K562 (cell line): ENCODE data around the gene TENT4B. TPM values are rescaled to one million over a fixed set of nuclear protein-coding genes. Genes with fewer than 3 reads are reported as not detected.

Source experiments
- ATAC-seq: fragments of 200-7000 bp; cut with Tn5 transposase; 3 replicates; pipeline ENCODE4 v1.9.1; 2020; ENCODE audit warnings: moderate library complexity
- BruUV-seq: library from RNA; stranded (reverse); fragments of 400-500 nt; replicated peaks from 2 replicates; lab custom pipeline; 2021; lab: Mats Ljungman, UMichigan
- CTCF ChIA-PET: fragments of 300-600 bp; formaldehyde crosslinking; extraction: SDS; loops from one replicate; lab custom pipeline; 2021; ENCODE audit warnings: low intra/inter-chr PET ratio; lab: Yijun Ruan, JAX
- POLR2A ChIA-PET: fragments of 300-600, 350-650 bp; sonication (Branson Sonifier 250); formaldehyde crosslinking; extraction: SDS; loops from one replicate; lab custom pipeline; 2021; ENCODE audit warnings: antibody characterized with exemption, inconsistent platforms; lab: Yijun Ruan, JAX
- DNase-seq, 4 experiments: peaks; one replicate each; pipeline versions ENCODE4 v3.0.0 to v3.0.0-alpha.2; 2011 to 2018; ENCODE audit warnings: low spot score in 3 of 4, mixed read lengths in 3 of 4; ENCODE audit errors: extremely low read depth in 1 of 4
- FAIRE-seq: peaks from 2 replicates; lab custom pipeline; 2011; peaks lifted over from hg19 to GRCh38; lab: Jason Lieb, UNC
- H2AFZ ChIP-seq: 2 replicates; pipeline ENCODE4 v1.6.0; 2011; ENCODE audit warnings: low read depth, low read length, control low read depth, inconsistent platforms
- H3K27ac ChIP-seq: fragments of 200-600 bp; 3 replicates; pipeline ENCODE4 v1.8.0; 2011; ENCODE audit warnings: low read depth, mild to moderate bottlenecking, control low read depth, inconsistent platforms, low read length, moderate library complexity, mixed read lengths; ENCODE audit errors: extremely low read depth
- H3K27me3 ChIP-seq, 2 experiments: fragments of 300-600 bp in 1 of 2; 2 replicates in 1 of 2; 3 replicates in 1 of 2; pipeline versions ENCODE4 v1.6.0 to v1.8.0; 2011; ENCODE audit warnings: inconsistent platforms in 2 of 2, low read length in 2 of 2, mild to moderate bottlenecking in 1 of 2, mixed read lengths in 1 of 2, moderate library complexity in 1 of 2; ENCODE audit not compliant: control insufficient read depth in 2 of 2, insufficient read depth in 2 of 2
- H3K36me3 ChIP-seq: fragments of 300-600 bp; 3 replicates; pipeline ENCODE4 v1.8.0; 2011; ENCODE audit warnings: mild to moderate bottlenecking, low read length, inconsistent platforms; ENCODE audit not compliant: control insufficient read depth, insufficient read depth
- H3K4me1 ChIP-seq, 2 experiments: fragments of 200-600 bp in 1 of 2; replicated peaks in 1 of 2; 2 replicates in 1 of 2; 3 replicates in 1 of 2; pipeline versions ENCODE4 v1.5.1 to v1.8.0; 2011; ENCODE audit warnings: inconsistent platforms in 2 of 2, low read length in 2 of 2, mild to moderate bottlenecking in 1 of 2, mixed read lengths in 1 of 2, moderate library complexity in 1 of 2; ENCODE audit not compliant: control insufficient read depth in 2 of 2, insufficient read depth in 2 of 2
- H3K4me2 ChIP-seq: 2 replicates; pipeline ENCODE4 v1.6.1; 2011; ENCODE audit warnings: low read length, control low read depth, inconsistent platforms, mixed read lengths; ENCODE audit not compliant: insufficient read depth
- H3K4me3 ChIP-seq: fragments of 200-600 bp; sonication (generic), shearing (Covaris generic); 2 replicates; pipeline ENCODE4 v1.5.1; 2016; ENCODE audit warnings: control low read depth, inconsistent platforms
- H3K79me2 ChIP-seq: fragments of 200-600 bp; 3 replicates; pipeline ENCODE4 v1.8.0; 2011; ENCODE audit warnings: low read length, inconsistent platforms; ENCODE audit not compliant: control insufficient read depth, insufficient read depth
- H3K9ac ChIP-seq, 2 experiments: 2 replicates each; pipeline versions ENCODE4 v1.6.0 to v1.6.1; 2011; ENCODE audit warnings: low read depth in 2 of 2, low read length in 2 of 2, control low read depth in 1 of 2, inconsistent platforms in 1 of 2, mild to moderate bottlenecking in 1 of 2, mixed read lengths in 1 of 2; ENCODE audit not compliant: insufficient read depth in 1 of 2
- H3K9me1 ChIP-seq: one replicate; pipeline ENCODE4 v1.6.0; 2011; ENCODE audit warnings: inconsistent platforms, mild to moderate bottlenecking, low read length, moderate library complexity; ENCODE audit not compliant: control insufficient read depth, insufficient read depth
- H3K9me3 ChIP-seq: replicated peaks from 2 replicates; pipeline ENCODE4 v1.5.1; 2011; ENCODE audit warnings: low read depth, low read length, inconsistent platforms; ENCODE audit not compliant: control insufficient read depth, insufficient read depth
- H4K20me1 ChIP-seq: replicated peaks from 2 replicates; pipeline ENCODE4 v1.6.1; 2011; ENCODE audit warnings: low read length, inconsistent platforms, mixed read lengths; ENCODE audit not compliant: control insufficient read depth, insufficient read depth
- HNRNPLL ChIP-seq: fragments of 200-400 bp; formaldehyde crosslinking; IDR thresholded peaks from 2 replicates; pipeline ENCODE4 v1.6.1; 2017; ENCODE audit warnings: low read length, low read depth, mild to moderate bottlenecking; ENCODE audit not compliant: poor library complexity, severe bottlenecking
- MEF2A ChIP-seq: IDR thresholded peaks from 2 replicates; pipeline ENCODE4 v1.6.1; 2011; ENCODE audit warnings: low read depth, mild to moderate bottlenecking, low read length, moderate library complexity; ENCODE audit not compliant: control insufficient read depth
- NCOA6 ChIP-seq: fragments of 450-650 bp; IDR thresholded peaks from 2 replicates; pipeline ENCODE4 v1.6.1; 2017; ENCODE audit warnings: mild to moderate bottlenecking
- NRF1 ChIP-seq, 2 experiments: fragments of 450-650 bp; IDR thresholded peaks in 1 of 2; conservative IDR thresholded peaks in 1 of 2; 2 replicates each; pipeline ENCODE4 v1.6.1; 2014; ENCODE audit warnings: mild to moderate bottlenecking in 2 of 2
- POLR2H ChIP-seq: IDR thresholded peaks from 2 replicates; pipeline ENCODE4 v1.6.1; 2016; ENCODE audit warnings: missing genetic modification characterization, low read depth, mild to moderate bottlenecking, control low read depth, missing compliant biosample characterization, moderate library complexity
- SAFB ChIP-seq: fragments of 200-400 bp; formaldehyde crosslinking; IDR thresholded peaks from 2 replicates; pipeline ENCODE4 v1.6.1; 2017; ENCODE audit warnings: low read depth, low read length, borderline replicate concordance
- ZNF197 ChIP-seq: fragments of 200-800 bp; sonication (Bioruptor generic); IDR thresholded peaks from 2 replicates; pipeline ENCODE4 v1.6.1; 2016; ENCODE audit warnings: low read depth, missing genetic modification characterization, missing compliant biosample characterization
- ZNF583 ChIP-seq: fragments of 250-450 bp; sonication (Bioruptor Pico); IDR thresholded peaks from 2 replicates; pipeline ENCODE4 v1.4.0; 2020
- ZNF778 ChIP-seq: fragments of 450-650 bp; formaldehyde crosslinking; IDR thresholded peaks from 2 replicates; pipeline ENCODE4 v1.4.0; 2020; ENCODE audit warnings: mild to moderate bottlenecking, moderate library complexity
- WGBS: fragments of 100-300 bp; shearing (Covaris generic); methylation state at CpG from one replicate; pipeline ENCODE4 v1.1.6; 2016; ENCODE audit warnings: low coverage, mixed read lengths; ENCODE audit not compliant: insufficient coverage; ENCODE audit errors: missing lambda C conversion rate; 5-methylcytosine and 5-hydroxymethylcytosine counted together
- in situ Hi-C: fragments of 300-500 bp; cut with MboI; formaldehyde crosslinking; loops from 4 replicates; pipeline ENCODE4 v1.15.0; 2018; ENCODE audit warnings: inconsistent platforms, mixed read lengths
- intact Hi-C: fragments of 100-400 bp; cut with micrococcal nuclease; formaldehyde crosslinking; loops from 2 replicates; pipeline ENCODE4 v1.14.2; 2022
- polyA plus RNA-seq, 8 experiments: library from polyadenylated mRNA; depleted of rRNA in 4 of 8; stranded (reverse) in 5 of 8; unstranded in 3 of 8; fragments of >200 nt; fragmentation: Nextera tagmentation in 2 of 8; fragmentation: Illumina TruSeq in 1 of 8; extraction: Ambion mirVana in 2 of 8; extraction: Trizol in 1 of 8; gene quantifications; 2 replicates each; pipeline versions ENCODE4 v1.2.1 to v1.2.3, GENCODE V29; 2011 to 2014; ENCODE audit warnings: inconsistent platforms in 1 of 8, missing spikeins in 1 of 8
- total RNA-seq, 7 experiments: library from RNA; depleted of rRNA in 6 of 7; stranded (reverse); fragments of >200 nt in 6 of 7; fragmentation: Illumina TruSeq in 2 of 7; extraction: Trizol in 2 of 7; gene quantifications; 2 replicates each; pipeline versions ENCODE4 v1.2.1 to v1.2.3, GENCODE V29; 2011 to 2021; ENCODE audit warnings: low replicate concordance in 1 of 7
- TF ChIP-seq, protein P1 (sequence below): sonication (generic); formaldehyde crosslinking; IDR thresholded peaks from 2 replicates; pipeline ENCODE4 v1.8.0; 2022; ENCODE audit warnings: mild to moderate bottlenecking, missing genetic modification reagents
- TF ChIP-seq, protein P2 (sequence below), 2 experiments: fragments of 450-650 bp; IDR thresholded peaks; 2 replicates each; pipeline ENCODE4 v1.6.1; 2018; ENCODE audit warnings: mild to moderate bottlenecking in 2 of 2, low read depth in 1 of 2; ENCODE audit not compliant: partially characterized antibody in 2 of 2

Gene TENT4B
- total and polyA plus RNA-seq, 9 of the 15 experiments (the other 6 are each of a cell fraction or from before 2014, with no cell fraction given), result 5.2 to 8.4 (median 7.0) TPM

DNA sequence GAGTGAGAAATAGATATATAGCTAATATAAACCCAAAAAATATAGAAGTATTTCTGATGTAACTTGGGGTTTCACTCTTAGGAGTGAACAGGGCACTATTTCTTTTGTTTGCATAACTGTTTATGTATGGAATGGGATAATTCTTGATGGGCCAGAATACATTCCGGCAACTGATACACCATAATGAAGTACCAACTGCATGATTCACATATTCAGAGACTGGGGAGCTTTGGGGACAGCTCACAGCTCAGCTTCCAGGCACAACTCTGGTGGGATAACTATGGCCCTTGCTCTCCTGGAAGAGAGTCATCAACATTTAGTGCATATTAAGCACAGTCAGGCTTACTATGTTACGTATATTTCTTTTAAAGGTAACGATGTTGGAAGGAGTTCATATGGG, 71.2 kb downstream of the TENT4B start:
- Histone ChIP-seq H3K4me3 (no peak overlapping the region), H4K20me1 (no peaks in the 10 kb centered on the region), H3K27me3 (no peaks in the 10 kb centered on the region), H3K27ac (no peak overlapping the region), H3K36me3 (peaks cover 53% of the 10 kb centered on the region; the same call in 2 of the 3 replicates), H2AFZ (no peak overlapping the region), H3K4me2 (no peak overlapping the region), H3K4me1 (peaks cover 8 to 13% of the 10 kb centered on the region in 2 experiments; a peak in 4 of 5 replicates), H3K9me3 (no peaks in the 10 kb centered on the region), H3K79me2 (no peaks in the 10 kb centered on the region), H3K9ac (no peak overlapping the region), H3K9me1 (no peaks in the 10 kb centered on the region)
- in situ Hi-C loops, result loop anchor here (25.0 kb wide), 1 partner anchor 288 kb away; no protein-coding TSS in a partner anchor
- no peak for ATAC-seq
- WGBS, result 94% methylated on average over 3 of the region's 3 CpGs
- TF ChIP-seq ZNF583 (no peak), MEF2A (no peak), POLR2H (tag) (no peak), SAFB (no peak), HNRNPLL (no peak), ZNF197 (CRISPR knock-in tag) (no peak), NCOA6 (no peak), ZNF778 (CRISPR knock-in tag) (no peak), NRF1 (conservative IDR thresholded peaks at IDR 0.05 in 1 of 2, IDR thresholded peaks at IDR 0.05 in 1 of 2) (no peak)
- TF ChIP-seq, protein P1, sequence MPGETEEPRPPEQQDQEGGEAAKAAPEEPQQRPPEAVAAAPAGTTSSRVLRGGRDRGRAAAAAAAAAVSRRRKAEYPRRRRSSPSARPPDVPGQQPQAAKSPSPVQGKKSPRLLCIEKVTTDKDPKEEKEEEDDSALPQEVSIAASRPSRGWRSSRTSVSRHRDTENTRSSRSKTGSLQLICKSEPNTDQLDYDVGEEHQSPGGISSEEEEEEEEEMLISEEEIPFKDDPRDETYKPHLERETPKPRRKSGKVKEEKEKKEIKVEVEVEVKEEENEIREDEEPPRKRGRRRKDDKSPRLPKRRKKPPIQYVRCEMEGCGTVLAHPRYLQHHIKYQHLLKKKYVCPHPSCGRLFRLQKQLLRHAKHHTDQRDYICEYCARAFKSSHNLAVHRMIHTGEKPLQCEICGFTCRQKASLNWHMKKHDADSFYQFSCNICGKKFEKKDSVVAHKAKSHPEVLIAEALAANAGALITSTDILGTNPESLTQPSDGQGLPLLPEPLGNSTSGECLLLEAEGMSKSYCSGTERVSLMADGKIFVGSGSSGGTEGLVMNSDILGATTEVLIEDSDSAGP (CRISPR knock-in tag), result no peak
- TF ChIP-seq, protein P2, sequence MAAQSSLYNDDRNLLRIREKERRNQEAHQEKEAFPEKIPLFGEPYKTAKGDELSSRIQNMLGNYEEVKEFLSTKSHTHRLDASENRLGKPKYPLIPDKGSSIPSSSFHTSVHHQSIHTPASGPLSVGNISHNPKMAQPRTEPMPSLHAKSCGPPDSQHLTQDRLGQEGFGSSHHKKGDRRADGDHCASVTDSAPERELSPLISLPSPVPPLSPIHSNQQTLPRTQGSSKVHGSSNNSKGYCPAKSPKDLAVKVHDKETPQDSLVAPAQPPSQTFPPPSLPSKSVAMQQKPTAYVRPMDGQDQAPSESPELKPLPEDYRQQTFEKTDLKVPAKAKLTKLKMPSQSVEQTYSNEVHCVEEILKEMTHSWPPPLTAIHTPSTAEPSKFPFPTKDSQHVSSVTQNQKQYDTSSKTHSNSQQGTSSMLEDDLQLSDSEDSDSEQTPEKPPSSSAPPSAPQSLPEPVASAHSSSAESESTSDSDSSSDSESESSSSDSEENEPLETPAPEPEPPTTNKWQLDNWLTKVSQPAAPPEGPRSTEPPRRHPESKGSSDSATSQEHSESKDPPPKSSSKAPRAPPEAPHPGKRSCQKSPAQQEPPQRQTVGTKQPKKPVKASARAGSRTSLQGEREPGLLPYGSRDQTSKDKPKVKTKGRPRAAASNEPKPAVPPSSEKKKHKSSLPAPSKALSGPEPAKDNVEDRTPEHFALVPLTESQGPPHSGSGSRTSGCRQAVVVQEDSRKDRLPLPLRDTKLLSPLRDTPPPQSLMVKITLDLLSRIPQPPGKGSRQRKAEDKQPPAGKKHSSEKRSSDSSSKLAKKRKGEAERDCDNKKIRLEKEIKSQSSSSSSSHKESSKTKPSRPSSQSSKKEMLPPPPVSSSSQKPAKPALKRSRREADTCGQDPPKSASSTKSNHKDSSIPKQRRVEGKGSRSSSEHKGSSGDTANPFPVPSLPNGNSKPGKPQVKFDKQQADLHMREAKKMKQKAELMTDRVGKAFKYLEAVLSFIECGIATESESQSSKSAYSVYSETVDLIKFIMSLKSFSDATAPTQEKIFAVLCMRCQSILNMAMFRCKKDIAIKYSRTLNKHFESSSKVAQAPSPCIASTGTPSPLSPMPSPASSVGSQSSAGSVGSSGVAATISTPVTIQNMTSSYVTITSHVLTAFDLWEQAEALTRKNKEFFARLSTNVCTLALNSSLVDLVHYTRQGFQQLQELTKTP (IDR thresholded peaks at IDR 0.05; ENCODE audit: low read depth in 1 of 2, partially characterized antibody in 2 of 2), result no peak
- BruUV-seq, result no TSS peak
- no peak for DNase-seq
- FAIRE-seq, result no peak
- ChIA-PET CTCF (no interaction called here), POLR2A (no interaction called here)
- intact Hi-C loops, result no loop called here
